ENCODE data around the gene GSDME. TPM values are rescaled to one million over a fixed set of nuclear protein-coding genes. Genes with fewer than 3 reads are reported as not detected.

The GSDME gene
- total RNA-seq, 4 donors from 2014 or later, result 14.0 to 177 (median 135) TPM

DNA sequence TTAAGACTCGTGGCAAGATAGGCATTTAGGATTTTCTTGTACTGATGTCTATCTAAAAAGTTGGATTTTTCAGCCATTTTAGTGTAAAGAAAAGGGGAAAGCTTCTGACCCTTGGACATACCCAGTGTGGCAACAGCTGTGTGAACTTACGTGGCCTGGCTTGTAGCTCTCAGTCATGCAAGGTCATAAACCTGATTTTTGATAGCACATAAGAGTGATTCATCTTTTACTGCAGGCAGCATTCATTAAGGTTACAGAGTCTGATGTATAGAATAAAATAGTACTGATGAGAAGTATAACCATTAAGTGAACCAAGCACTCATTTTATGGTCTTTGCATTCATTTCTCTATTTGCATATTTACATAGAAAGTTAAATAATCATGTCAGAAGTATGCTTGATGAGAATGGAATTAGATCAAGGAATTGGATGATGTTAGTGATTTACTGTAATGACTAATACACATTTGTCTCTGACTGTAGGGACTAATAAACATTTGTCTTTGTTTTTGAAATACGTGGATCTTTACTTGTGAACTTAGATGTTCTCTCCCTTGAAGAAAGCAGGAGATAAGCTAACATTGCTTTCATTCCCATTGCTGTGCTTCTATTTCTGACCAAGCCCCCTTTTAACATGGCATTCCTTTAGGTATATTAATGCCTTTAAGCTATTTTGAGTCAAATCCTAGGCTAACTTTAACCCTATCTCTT, 88.2 kb downstream of the GSDME start:
- Histone ChIP-seq H3K4me1 (peaks cover 0 to 9% (median 0%) of the 10 kb centered on the region in 4 donors), H3K36me3 (no peaks in the 10 kb centered on the region), H3K9me3 (no peaks in the 10 kb centered on the region), H3K4me3 (no peak overlapping the region), H3K27me3 (no peaks in the 10 kb centered on the region), H3K27ac (peak overlapping the region in 2 of 4 donors; percentile 20 to 51)
- peak in 2 of 3 donors; percentile 52 to 67 for DNase-seq
- TF ChIP-seq POLR2A (IDR thresholded peaks at IDR 0.05), result no peak
- TF ChIP-seq, protein P1, sequence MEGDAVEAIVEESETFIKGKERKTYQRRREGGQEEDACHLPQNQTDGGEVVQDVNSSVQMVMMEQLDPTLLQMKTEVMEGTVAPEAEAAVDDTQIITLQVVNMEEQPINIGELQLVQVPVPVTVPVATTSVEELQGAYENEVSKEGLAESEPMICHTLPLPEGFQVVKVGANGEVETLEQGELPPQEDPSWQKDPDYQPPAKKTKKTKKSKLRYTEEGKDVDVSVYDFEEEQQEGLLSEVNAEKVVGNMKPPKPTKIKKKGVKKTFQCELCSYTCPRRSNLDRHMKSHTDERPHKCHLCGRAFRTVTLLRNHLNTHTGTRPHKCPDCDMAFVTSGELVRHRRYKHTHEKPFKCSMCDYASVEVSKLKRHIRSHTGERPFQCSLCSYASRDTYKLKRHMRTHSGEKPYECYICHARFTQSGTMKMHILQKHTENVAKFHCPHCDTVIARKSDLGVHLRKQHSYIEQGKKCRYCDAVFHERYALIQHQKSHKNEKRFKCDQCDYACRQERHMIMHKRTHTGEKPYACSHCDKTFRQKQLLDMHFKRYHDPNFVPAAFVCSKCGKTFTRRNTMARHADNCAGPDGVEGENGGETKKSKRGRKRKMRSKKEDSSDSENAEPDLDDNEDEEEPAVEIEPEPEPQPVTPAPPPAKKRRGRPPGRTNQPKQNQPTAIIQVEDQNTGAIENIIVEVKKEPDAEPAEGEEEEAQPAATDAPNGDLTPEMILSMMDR (IDR thresholded peaks at IDR 0.05), result no peak

DNA sequence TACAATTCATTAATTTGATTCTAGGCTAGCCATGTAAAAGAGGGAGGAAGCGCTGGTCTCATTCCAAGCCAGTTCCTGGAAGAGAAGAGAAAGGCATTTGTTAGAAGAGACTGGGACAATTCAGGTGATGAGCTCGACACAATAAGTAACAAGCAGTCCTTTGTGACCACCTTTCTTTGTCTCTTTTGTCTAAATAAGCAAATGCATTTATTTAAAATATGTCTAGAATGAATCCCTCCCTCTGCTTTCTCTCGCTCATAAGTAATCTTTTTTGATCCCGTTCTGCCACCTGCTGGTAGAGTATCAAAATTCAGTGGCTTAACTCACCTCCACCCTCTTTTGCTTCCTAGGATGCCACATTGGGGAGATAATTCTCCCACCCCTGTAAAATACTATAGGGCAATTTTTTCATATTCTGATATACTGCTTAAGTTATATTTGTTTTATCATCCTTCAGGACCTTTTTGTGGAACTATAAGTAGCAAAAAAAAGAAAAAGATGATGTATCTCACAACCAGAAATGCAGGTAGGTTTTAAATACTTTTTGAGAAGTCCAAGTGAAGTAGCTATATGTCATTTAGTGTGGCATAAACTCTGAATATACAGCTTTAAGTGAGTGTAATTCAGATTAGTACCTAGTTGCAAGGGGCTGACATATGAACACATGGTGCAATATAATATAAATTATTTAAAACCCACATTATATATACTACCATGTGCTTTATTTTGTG, 91.5 kb downstream of the GSDME start:
- Histone ChIP-seq H3K27ac (no peak overlapping the region), H3K4me3 (no peak overlapping the region), H3K9me3 (no peaks in the 10 kb centered on the region), H3K36me3 (no peaks in the 10 kb centered on the region), H3K27me3 (no peaks in the 10 kb centered on the region), H3K4me1 (peaks cover 0 to 9% (median 0%) of the 10 kb centered on the region in 4 donors)
- TF ChIP-seq POLR2A (IDR thresholded peaks at IDR 0.05), result no peak
- TF ChIP-seq, protein P1 (IDR thresholded peaks at IDR 0.05), result peak in 5 of 6 experiments; percentile 31 to 76 (median 73)
- DNase-seq, result peak in 2 of 3 donors; percentile 17 to 72

DNA sequence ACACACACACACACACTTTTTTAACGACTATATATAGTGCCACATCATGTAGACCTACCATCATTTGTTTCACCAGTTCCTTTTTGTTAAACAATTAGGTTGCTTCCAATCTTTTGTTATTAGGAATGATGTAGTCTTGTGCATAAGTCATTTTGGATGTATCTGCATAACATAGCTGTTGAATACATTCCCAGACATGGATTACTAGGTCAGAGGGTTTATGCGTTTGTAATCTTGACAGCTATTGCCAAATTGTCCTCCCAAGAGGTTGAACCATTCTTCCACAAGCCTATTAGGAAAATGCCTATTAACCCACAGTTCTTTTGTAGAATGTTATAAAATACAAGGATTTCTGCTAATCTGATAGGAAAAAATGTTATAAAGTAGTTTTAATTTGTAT, 96.7 kb downstream of the GSDME start:
- Histone ChIP-seq H3K36me3 (no peaks in the 10 kb centered on the region), H3K4me3 (no peak overlapping the region), H3K27ac (no peak overlapping the region), H3K4me1 (no peaks in the 10 kb centered on the region), H3K27me3 (no peaks in the 10 kb centered on the region), H3K9me3 (no peaks in the 10 kb centered on the region)
- TF ChIP-seq, protein P1 (IDR thresholded peaks at IDR 0.05), result no peak
- TF ChIP-seq POLR2A (IDR thresholded peaks at IDR 0.05), result no peak
- no peak for DNase-seq

DNA sequence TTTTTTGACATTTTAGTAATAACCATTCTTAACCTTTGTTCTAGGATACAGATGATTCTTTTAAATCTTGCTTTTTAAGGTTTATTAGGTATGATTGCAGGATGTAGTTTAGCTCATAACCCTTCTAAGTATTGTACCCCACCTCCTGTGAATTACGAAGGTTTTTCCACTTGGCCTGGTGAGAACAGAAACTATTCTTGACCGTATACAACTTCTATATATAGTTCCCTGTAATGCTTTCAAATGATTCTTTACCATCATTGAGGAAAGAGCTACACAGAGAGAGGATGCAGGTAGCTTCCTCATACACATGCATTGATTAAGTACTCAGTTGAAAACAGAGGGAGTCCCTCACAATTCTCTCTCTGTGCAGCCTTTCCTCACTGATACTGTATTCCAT, 97.8 kb downstream of the GSDME start:
- Histone ChIP-seq H3K4me3 (no peak overlapping the region), H3K9me3 (no peaks in the 10 kb centered on the region), H3K36me3 (no peaks in the 10 kb centered on the region), H3K27me3 (no peaks in the 10 kb centered on the region), H3K27ac (no peak overlapping the region), H3K4me1 (no peaks in the 10 kb centered on the region)
- DNase-seq, result no peak
- TF ChIP-seq, protein P1 (IDR thresholded peaks at IDR 0.05), result no peak
- TF ChIP-seq POLR2A (IDR thresholded peaks at IDR 0.05), result no peak

DNA sequence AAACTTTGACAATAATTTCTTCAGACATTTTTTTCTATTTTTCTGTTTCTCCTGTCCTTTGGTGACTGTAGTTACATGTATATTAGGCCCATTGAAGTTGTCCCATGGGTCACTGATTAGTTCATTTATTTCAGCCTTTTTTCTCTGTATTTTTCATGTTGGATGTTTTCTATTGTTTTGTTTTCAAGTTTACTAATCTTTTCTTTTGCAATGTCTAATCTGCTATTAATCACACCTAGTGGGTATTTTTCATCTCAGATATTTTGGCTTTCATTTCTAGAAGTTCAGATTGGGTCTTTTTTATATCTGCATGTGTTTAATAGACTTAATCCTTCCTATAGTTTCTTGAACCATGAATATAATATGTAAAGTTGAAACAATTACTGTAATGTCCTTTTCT, 99.3 kb downstream of the GSDME start:
- DNase-seq, result no peak
- Histone ChIP-seq H3K4me1 (no peaks in the 10 kb centered on the region), H3K27ac (no peak overlapping the region), H3K27me3 (no peaks in the 10 kb centered on the region), H3K9me3 (no peaks in the 10 kb centered on the region), H3K36me3 (no peaks in the 10 kb centered on the region), H3K4me3 (no peak overlapping the region)
- TF ChIP-seq POLR2A (IDR thresholded peaks at IDR 0.05), result no peak
- TF ChIP-seq, protein P1 (IDR thresholded peaks at IDR 0.05), result no peak

All from Peyer's patch (tissue), 4 donors.